K562 (cell line): Measurements from ENCODE around the gene LASP1NB.
A peak's percentile ranks its signal among the peaks of the same experiment; 100 is the strongest.

ENCODE experiments used
- ATF3 ChIP-seq, 2 experiments: fragments of 450-650 bp in 1 of 2; sonication (generic) in 1 of 2; formaldehyde crosslinking in 1 of 2; IDR thresholded peaks in 1 of 2; conservative IDR thresholded peaks in 1 of 2; 2 replicates each; pipeline versions ENCODE4 v1.6.1 to v1.8.1; 2016 to 2023; ENCODE audit warnings: mild to moderate bottlenecking in 2 of 2, moderate library complexity in 2 of 2, inconsistent platforms in 1 of 2, missing genetic modification reagents in 1 of 2
- ESRRA ChIP-seq: fragments of 450-650 bp; IDR thresholded peaks from 2 replicates; pipeline ENCODE4 v1.6.1; 2014; ENCODE audit warnings: low read depth, mild to moderate bottlenecking, moderate library complexity, borderline replicate concordance
- ETV1 ChIP-seq: fragments of 450-650 bp; conservative IDR thresholded peaks from 2 replicates; pipeline ENCODE4 v1.6.1; 2016; ENCODE audit warnings: missing genetic modification characterization, control low read depth, low read depth, missing compliant biosample characterization
- FUS ChIP-seq: fragments of 200-400 bp; formaldehyde crosslinking; optimal IDR thresholded peaks from 2 replicates; pipeline ENCODE3; 2017; ENCODE audit warnings: low read depth, low read length
- GABPA ChIP-seq: fragments of 200-800 bp; sonication (Bioruptor generic); conservative IDR thresholded peaks from 2 replicates; pipeline ENCODE4 v1.6.1; 2016; ENCODE audit warnings: low read depth, missing genetic modification characterization, missing compliant biosample characterization
- GTF2A2 ChIP-seq: IDR thresholded peaks from 2 replicates; pipeline ENCODE4 v1.6.1; 2016; ENCODE audit warnings: mild to moderate bottlenecking, missing genetic modification characterization, missing compliant biosample characterization
- ILK ChIP-seq: fragments of 450-650 bp; IDR thresholded peaks from 2 replicates; pipeline ENCODE4 v1.6.1; 2016; ENCODE audit warnings: missing genetic modification characterization, low read depth, mild to moderate bottlenecking, missing compliant biosample characterization, moderate library complexity, borderline replicate concordance
- MNT ChIP-seq, 2 experiments: fragments of 450-650 bp; conservative IDR thresholded peaks; 2 replicates each; pipeline ENCODE4 v1.6.1; 2017; ENCODE audit warnings: mild to moderate bottlenecking in 2 of 2, moderate library complexity in 2 of 2
- NCOR1 ChIP-seq: fragments of 450-650 bp; IDR thresholded peaks from 2 replicates; pipeline ENCODE4 v1.6.1; 2016; ENCODE audit warnings: mild to moderate bottlenecking, moderate library complexity
- NFE2 ChIP-seq: IDR thresholded peaks from 2 replicates; pipeline ENCODE4 v1.6.1; 2014; ENCODE audit warnings: antibody characterized with exemption, low read depth
- POLR2A ChIP-seq: fragments of 450-650 bp; conservative IDR thresholded peaks from 2 replicates; pipeline ENCODE4 v1.6.1; 2016
- RBFOX2 ChIP-seq: fragments of 200-400 bp; formaldehyde crosslinking; IDR thresholded peaks from 2 replicates; pipeline ENCODE4 v1.6.1; 2017; ENCODE audit warnings: low read depth, mild to moderate bottlenecking, low read length, moderate library complexity
- SMARCE1 ChIP-seq: fragments of 450-650 bp; IDR thresholded peaks from 2 replicates; pipeline ENCODE4 v1.7.1; 2016; ENCODE audit warnings: mild to moderate bottlenecking
- SRSF9 ChIP-seq: fragments of 200-400 bp; formaldehyde crosslinking; IDR thresholded peaks from 2 replicates; pipeline ENCODE4 v1.6.1; 2017; ENCODE audit warnings: low read depth, low read length, borderline replicate concordance
- ZBTB17 ChIP-seq: fragments of 450-650 bp; formaldehyde crosslinking; IDR thresholded peaks from 2 replicates; pipeline ENCODE4 v1.4.0; 2020; ENCODE audit warnings: mild to moderate bottlenecking
- ZNF134 ChIP-seq: fragments of 250-450 bp; sonication (Bioruptor Pico); conservative IDR thresholded peaks from 2 replicates; pipeline ENCODE4 v1.4.0; 2020
- TF ChIP-seq, protein P1 (sequence below): fragments of 450-650 bp; IDR thresholded peaks from 2 replicates; pipeline ENCODE4 v1.6.1; 2017; ENCODE audit warnings: antibody characterized with exemption, mild to moderate bottlenecking

The LASP1NB gene

DNA sequence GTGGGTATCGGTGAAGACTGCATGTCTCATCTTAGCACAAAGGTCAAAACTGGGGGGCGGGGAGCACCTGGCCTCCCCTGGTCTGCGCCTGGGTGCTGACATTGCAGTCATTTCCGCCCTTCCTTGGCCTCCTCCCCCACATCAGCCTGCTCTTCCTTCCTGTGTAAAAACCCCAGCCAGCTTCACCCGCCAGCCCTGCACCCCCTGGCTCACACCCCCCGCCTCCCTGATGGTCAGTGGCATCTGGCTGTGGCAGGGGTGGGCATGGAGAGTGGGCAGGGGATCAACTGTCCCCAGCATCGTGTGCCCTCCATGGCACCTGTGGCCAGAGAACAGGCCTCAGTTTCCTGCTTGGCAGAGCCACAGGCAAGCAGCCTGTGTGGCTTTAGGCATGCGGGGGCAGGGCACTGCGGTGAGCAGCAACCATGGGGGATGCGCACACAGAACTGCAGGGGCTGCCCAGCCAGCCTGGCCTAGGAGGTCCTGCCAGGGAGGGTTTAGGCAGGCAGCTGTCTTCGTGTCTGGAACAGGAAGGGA lies 26.5 kb upstream of the LASP1NB start (continued):
- TF ChIP-seq SMARCE1 (peak; percentile 44; the same call in 1 of the 2 replicates), ZBTB17 (peak; percentile 63; the same call in 1 of the 2 replicates), FUS (no peak), NFE2 (peak; percentile 15; the same call in 1 of the 2 replicates), GABPA (peak; percentile 75), ESRRA (peak; percentile 28; the same call in 1 of the 2 replicates), ZNF134 (CRISPR knock-in tag) (no peak), NCOR1 (peak; percentile 44), ILK (tag) (no peak), POLR2A (no peak), RBFOX2 (peak; percentile 38; the same call in 1 of the 2 replicates), MNT (conservative IDR thresholded peaks at IDR 0.05) (peak in 1 of 2 experiments; percentile 19; a peak in 1 of 4 replicates), GTF2A2 (tag) (no peak), SRSF9 (no peak), ATF3 (IDR thresholded peaks at IDR 0.05) (peak; percentile 33; the same call in 1 of the 2 replicates), ATF3 (CRISPR knock-in tag; conservative IDR thresholded peaks at IDR 0.05) (no peak), ETV1 (tag) (peak; percentile 44; the same call in 1 of the 2 replicates)
- TF ChIP-seq, protein P1, sequence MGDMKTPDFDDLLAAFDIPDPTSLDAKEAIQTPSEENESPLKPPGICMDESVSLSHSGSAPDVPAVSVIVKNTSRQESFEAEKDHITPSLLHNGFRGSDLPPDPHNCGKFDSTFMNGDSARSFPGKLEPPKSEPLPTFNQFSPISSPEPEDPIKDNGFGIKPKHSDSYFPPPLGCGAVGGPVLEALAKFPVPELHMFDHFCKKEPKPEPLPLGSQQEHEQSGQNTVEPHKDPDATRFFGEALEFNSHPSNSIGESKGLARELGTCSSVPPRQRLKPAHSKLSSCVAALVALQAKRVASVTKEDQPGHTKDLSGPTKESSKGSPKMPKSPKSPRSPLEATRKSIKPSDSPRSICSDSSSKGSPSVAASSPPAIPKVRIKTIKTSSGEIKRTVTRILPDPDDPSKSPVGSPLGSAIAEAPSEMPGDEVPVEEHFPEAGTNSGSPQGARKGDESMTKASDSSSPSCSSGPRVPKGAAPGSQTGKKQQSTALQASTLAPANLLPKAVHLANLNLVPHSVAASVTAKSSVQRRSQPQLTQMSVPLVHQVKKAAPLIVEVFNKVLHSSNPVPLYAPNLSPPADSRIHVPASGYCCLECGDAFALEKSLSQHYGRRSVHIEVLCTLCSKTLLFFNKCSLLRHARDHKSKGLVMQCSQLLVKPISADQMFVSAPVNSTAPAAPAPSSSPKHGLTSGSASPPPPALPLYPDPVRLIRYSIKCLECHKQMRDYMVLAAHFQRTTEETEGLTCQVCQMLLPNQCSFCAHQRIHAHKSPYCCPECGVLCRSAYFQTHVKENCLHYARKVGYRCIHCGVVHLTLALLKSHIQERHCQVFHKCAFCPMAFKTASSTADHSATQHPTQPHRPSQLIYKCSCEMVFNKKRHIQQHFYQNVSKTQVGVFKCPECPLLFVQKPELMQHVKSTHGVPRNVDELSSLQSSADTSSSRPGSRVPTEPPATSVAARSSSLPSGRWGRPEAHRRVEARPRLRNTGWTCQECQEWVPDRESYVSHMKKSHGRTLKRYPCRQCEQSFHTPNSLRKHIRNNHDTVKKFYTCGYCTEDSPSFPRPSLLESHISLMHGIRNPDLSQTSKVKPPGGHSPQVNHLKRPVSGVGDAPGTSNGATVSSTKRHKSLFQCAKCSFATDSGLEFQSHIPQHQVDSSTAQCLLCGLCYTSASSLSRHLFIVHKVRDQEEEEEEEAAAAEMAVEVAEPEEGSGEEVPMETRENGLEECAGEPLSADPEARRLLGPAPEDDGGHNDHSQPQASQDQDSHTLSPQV = peak; percentile 50; the same call in 1 of the 2 replicates
